KOPT-K1 (cell line): Measurements from ENCODE around the gene DLX5.

ENCODE experiments used
- H3K27ac ChIP-seq: fragments of 200-600 bp; sonication (generic); 2 replicates; pipeline ENCODE4 v1.5.1; 2016; ENCODE audit warnings: antibody characterized with exemption, mild to moderate bottlenecking, low read depth, low read length; ENCODE audit not compliant: poor library complexity, severe bottlenecking
- H3K36me3 ChIP-seq: fragments of 200-600 bp; sonication (generic); 2 replicates; pipeline ENCODE4 v1.5.1; 2017; ENCODE audit warnings: antibody characterized with exemption, mild to moderate bottlenecking, low read length, moderate library complexity; ENCODE audit not compliant: insufficient read depth
- H3K9me3 ChIP-seq: fragments of 200-600 bp; sonication (generic); 2 replicates; pipeline ENCODE4 v1.5.1; 2017; ENCODE audit warnings: antibody characterized with exemption, low read length, mild to moderate bottlenecking; ENCODE audit not compliant: insufficient read depth, poor library complexity, severe bottlenecking

The DLX5 gene

GRCh38 chr7:97021747-97022490, 2.7 kb downstream of the DLX5 start:
- Histone ChIP-seq H3K36me3 (no peaks in the 10 kb centered on the region), H3K9me3 (peaks cover 8% of the 10 kb centered on the region), H3K27ac (no peak overlapping the region)

GRCh38 chr7:97020996-97021746, 3.5 kb downstream of the DLX5 start:
- peaks cover 8% of the 10 kb centered on the region for H3K9me3 ChIP-seq
- no peaks in the 10 kb centered on the region for H3K36me3 ChIP-seq
- no peak overlapping the region for H3K27ac ChIP-seq

- H3K27ac ChIP-seq: no peak overlapping the region
- H3K9me3 ChIP-seq: peaks cover 8% of the 10 kb centered on the region
- no peaks in the 10 kb centered on the region for H3K36me3 ChIP-seq
Measured at GRCh38 chr7:97020601-97020995, 4.0 kb downstream of the DLX5 start.

GRCh38 chr7:97019710-97020225, 4.9 kb downstream of the DLX5 start:
- H3K36me3 ChIP-seq: no peaks in the 10 kb centered on the region
- H3K9me3 ChIP-seq: peaks cover 8% of the 10 kb centered on the region
- no peak overlapping the region for H3K27ac ChIP-seq

GRCh38 chr7:97018791-97019531, 5.7 kb downstream of the DLX5 start:
- Histone ChIP-seq H3K27ac (no peak overlapping the region), H3K9me3 (peaks cover 8% of the 10 kb centered on the region), H3K36me3 (no peaks in the 10 kb centered on the region)

GRCh38 chr7:97018126-97018601, 6.5 kb downstream of the DLX5 start:
- peaks cover 8% of the 10 kb centered on the region for H3K9me3 ChIP-seq
- H3K36me3 ChIP-seq: no peaks in the 10 kb centered on the region
- no peak overlapping the region for H3K27ac ChIP-seq

GRCh38 chr7:97017192-97018125, 7.2 kb downstream of the DLX5 start:
- H3K9me3 ChIP-seq: peaks cover 8% of the 10 kb centered on the region
- H3K27ac ChIP-seq: no peak overlapping the region
- no peaks in the 10 kb centered on the region for H3K36me3 ChIP-seq

GRCh38 chr7:97016381-97017191, 8.0 kb downstream of the DLX5 start:
- Histone ChIP-seq H3K27ac (no peak overlapping the region), H3K9me3 (peaks cover 8% of the 10 kb centered on the region), H3K36me3 (no peaks in the 10 kb centered on the region)

- no peak overlapping the region for H3K27ac ChIP-seq
- peaks cover 8% of the 10 kb centered on the region for H3K9me3 ChIP-seq
- no peaks in the 10 kb centered on the region for H3K36me3 ChIP-seq
Measured at GRCh38 chr7:97015756-97016380, 8.8 kb downstream of the DLX5 start.

- Histone ChIP-seq H3K36me3 (no peaks in the 10 kb centered on the region), H3K9me3 (peaks cover 8% of the 10 kb centered on the region), H3K27ac (no peak overlapping the region)
Measured at GRCh38 chr7:97015279-97015678, 9.4 kb downstream of the DLX5 start.

- Histone ChIP-seq H3K9me3 (peaks cover 8% of the 10 kb centered on the region), H3K36me3 (no peaks in the 10 kb centered on the region), H3K27ac (no peak overlapping the region)
Measured at GRCh38 chr7:97014145-97014750, 10.4 kb downstream of the DLX5 start.

- no peaks in the 10 kb centered on the region for H3K36me3 ChIP-seq
- no peak overlapping the region for H3K27ac ChIP-seq
- H3K9me3 ChIP-seq: peaks cover 8% of the 10 kb centered on the region
Measured at GRCh38 chr7:97013845-97014134, 10.8 kb downstream of the DLX5 start.
